GM23338 (cell line): Measurements from ENCODE around the gene ALDH3A2. TPM values are rescaled to one million over a fixed set of nuclear protein-coding genes. Genes with fewer than 3 reads are reported as not detected.

ENCODE experiments used
- ATAC-seq: fragments of 200-7000 bp; cut with Tn5 transposase; 3 replicates; pipeline ENCODE4 v1.9.1; 2020
- DNase-seq: peaks from one replicate; pipeline ENCODE4 v3.0.0-alpha.2; 2015; ENCODE audit warnings: low spot score
- H2AFZ ChIP-seq: fragments of 200-600 bp; sonication (generic); 2 replicates; pipeline ENCODE4 v1.8.0; 2016; ENCODE audit warnings: antibody characterized with exemption, mild to moderate bottlenecking, moderate library complexity
- H3F3A ChIP-seq: fragments of 200-600 bp; sonication (generic); replicated peaks from 2 replicates; pipeline ENCODE4 v1.8.0; 2017; ENCODE audit warnings: antibody characterized with exemption, mixed run types, low read depth
- H3K27ac ChIP-seq: fragments of 200-600 bp; sonication (generic); 2 replicates; pipeline ENCODE4 v1.6.1; 2016; ENCODE audit warnings: low read depth
- H3K27me3 ChIP-seq: fragments of 200-600 bp; sonication (generic); 2 replicates; pipeline ENCODE4 v1.8.0; 2016; ENCODE audit warnings: mild to moderate bottlenecking, mixed run types, moderate library complexity; ENCODE audit not compliant: insufficient read depth
- H3K36me3 ChIP-seq: fragments of 200-600 bp; sonication (generic); 2 replicates; pipeline ENCODE4 v1.8.0; 2016; ENCODE audit warnings: mild to moderate bottlenecking; ENCODE audit not compliant: insufficient read depth
- H3K4me1 ChIP-seq: fragments of 200-600 bp; sonication (generic); 2 replicates; pipeline ENCODE4 v1.8.0; 2016; ENCODE audit warnings: mild to moderate bottlenecking, moderate library complexity; ENCODE audit not compliant: insufficient read depth
- H3K4me2 ChIP-seq: fragments of 200-600 bp; sonication (generic); 2 replicates; pipeline ENCODE4 v1.7.1; 2017; ENCODE audit warnings: mixed run types
- H3K4me3 ChIP-seq: fragments of 200-600 bp; sonication (generic); 2 replicates; pipeline ENCODE4 v1.6.1; 2016; ENCODE audit warnings: mixed run types
- H3K79me2 ChIP-seq: fragments of 200-600 bp; sonication (generic); replicated peaks from 2 replicates; pipeline ENCODE4 v1.8.0; 2017; ENCODE audit warnings: mild to moderate bottlenecking; ENCODE audit not compliant: insufficient read depth
- H3K9me2 ChIP-seq: fragments of 200-600 bp; sonication (generic); 2 replicates; pipeline ENCODE4 v1.8.0; 2017; ENCODE audit not compliant: insufficient read depth
- H4K20me1 ChIP-seq: fragments of 200-600 bp; sonication (generic); replicated peaks from 2 replicates; pipeline ENCODE4 v1.8.0; 2017; ENCODE audit warnings: mild to moderate bottlenecking; ENCODE audit not compliant: insufficient read depth
- H3K27ac Mint-ChIP-seq: 2 replicates; pipeline ENCODE4 v1.8.0; 2020; ENCODE audit warnings: inconsistent platforms, mild to moderate bottlenecking, moderate library complexity, mixed read lengths
- H3K27me3 Mint-ChIP-seq: 3 replicates; pipeline ENCODE4 v1.8.0; 2022; ENCODE audit warnings: low read depth, mild to moderate bottlenecking, moderate library complexity, mixed read lengths, inconsistent platforms; ENCODE audit not compliant: insufficient read depth, poor library complexity
- H3K36me3 Mint-ChIP-seq: 3 replicates; pipeline ENCODE4 v1.8.0; 2021; ENCODE audit warnings: low read depth, mild to moderate bottlenecking, inconsistent platforms, moderate library complexity, mixed read lengths
- H3K4me1 Mint-ChIP-seq: 3 replicates; pipeline ENCODE4 v1.8.0; 2020; ENCODE audit warnings: mild to moderate bottlenecking, inconsistent platforms, mixed read lengths
- H3K4me3 Mint-ChIP-seq: 3 replicates; pipeline ENCODE4 v1.8.0; 2021; ENCODE audit warnings: moderate library complexity, mild to moderate bottlenecking, inconsistent platforms, mixed read lengths
- H3K9me3 Mint-ChIP-seq: 3 replicates; pipeline ENCODE4 v1.8.0; 2020; ENCODE audit warnings: moderate library complexity, mild to moderate bottlenecking, inconsistent platforms, mixed read lengths
- CREB1 ChIP-seq: fragments of 250-450 bp; sonication (Bioruptor Pico); IDR thresholded peaks from 2 replicates; pipeline ENCODE4 v1.5.0; 2020; ENCODE audit warnings: low read depth, mild to moderate bottlenecking, moderate library complexity
- ETS1 ChIP-seq: IDR thresholded peaks from 2 replicates; pipeline ENCODE4 v1.6.1; 2016; ENCODE audit warnings: antibody characterized with exemption
- EZH2 ChIP-seq: fragments of 200-600 bp; sonication (generic); IDR thresholded peaks from one replicate; pipeline ENCODE4 v1.8.0; 2017; ENCODE audit warnings: antibody characterized with exemption, mild to moderate bottlenecking, low read depth; ENCODE audit not compliant: unreplicated experiment
- EZH2phosphoT487 ChIP-seq: fragments of 200-600 bp; sonication (generic); IDR thresholded peaks from one replicate; pipeline ENCODE4 v1.8.1; 2018; ENCODE audit warnings: antibody characterized with exemption; ENCODE audit not compliant: unreplicated experiment
- JUNB ChIP-seq: IDR thresholded peaks from one replicate; pipeline ENCODE4 v1.6.1; 2016; ENCODE audit warnings: antibody characterized with exemption; ENCODE audit not compliant: unreplicated experiment
- NANOG ChIP-seq: IDR thresholded peaks from 2 replicates; pipeline ENCODE4 v1.6.1; 2016; ENCODE audit warnings: antibody characterized with exemption, borderline replicate concordance
- POLR2AphosphoS5 ChIP-seq: IDR thresholded peaks from 2 replicates; pipeline ENCODE4 v1.6.1; 2016; ENCODE audit warnings: antibody characterized with exemption, low read depth
- REST ChIP-seq: IDR thresholded peaks from one replicate; pipeline ENCODE4 v1.6.1; 2018; ENCODE audit warnings: antibody characterized with exemption; ENCODE audit not compliant: unreplicated experiment
- STAT1 ChIP-seq: IDR thresholded peaks from one replicate; pipeline ENCODE4 v1.6.1; 2016; ENCODE audit warnings: antibody characterized with exemption; ENCODE audit not compliant: unreplicated experiment
- ZNF114 ChIP-seq: fragments of 250-450 bp; sonication (Bioruptor Pico); IDR thresholded peaks from 2 replicates; pipeline ENCODE4 v1.5.0; 2020; ENCODE audit warnings: mild to moderate bottlenecking, moderate library complexity
- ZNF331 ChIP-seq: fragments of 250-450 bp; sonication (Bioruptor Pico); IDR thresholded peaks from 2 replicates; pipeline ENCODE4 v1.5.0; 2020; ENCODE audit warnings: low read depth, mild to moderate bottlenecking, moderate library complexity
- ZNF462 ChIP-seq: fragments of 250-450 bp; sonication (Bioruptor Pico); IDR thresholded peaks from 2 replicates; pipeline ENCODE4 v1.5.0; 2020; ENCODE audit warnings: mild to moderate bottlenecking, moderate library complexity
- polyA plus RNA-seq: library from polyadenylated mRNA; unstranded; fragments of >200 nt; fragmentation: Nextera tagmentation; extraction: Ambion mirVana; gene quantifications from 2 replicates; pipeline ENCODE4 v1.2.1, GENCODE V29; 2016
- total RNA-seq: library from RNA; depleted of rRNA; stranded (reverse); fragments of >200 nt; shearing (Covaris generic); gene quantifications from 2 replicates; pipeline ENCODE4 v1.2.3, GENCODE V29; 2014
- TF ChIP-seq, protein P1 (sequence below), 2 experiments: fragments of 200-600 bp in 1 of 2; sonication (generic) in 1 of 2; conservative IDR thresholded peaks; 2 replicates each; pipeline versions ENCODE4 v1.5.1 to v1.6.1; 2016 to 2017; ENCODE audit warnings: antibody characterized with exemption in 2 of 2, low read depth in 2 of 2, mild to moderate bottlenecking in 2 of 2, moderate library complexity in 1 of 2

The ALDH3A2 gene
- total and polyA plus RNA-seq, 2 experiments from 2014 or later = 31.3 to 159 TPM

- Histone ChIP-seq H3K36me3 (peaks cover 7% of the 10 kb centered on the region; the same call in 1 of the 2 replicates), H3K27me3 (peaks cover 30% of the 10 kb centered on the region), H3F3A (peaks cover 5% of the 10 kb centered on the region; the same call in 1 of the 2 replicates), H3K4me1 (peaks cover 35% of the 10 kb centered on the region), H3K9me2 (no peaks in the 10 kb centered on the region), H3K4me2 (peak overlapping the region; percentile 90), H4K20me1 (peaks cover 6% of the 10 kb centered on the region), H3K27ac (0 out of 2 replicates have a peak overlapping the region, but pooled peaks have one; percentile 40), H3K79me2 (peaks cover 39% of the 10 kb centered on the region), H3K4me3 (peak overlapping the region; percentile 76), H2AFZ (peak overlapping the region; percentile 86)
- Mint-ChIP-seq H3K9me3 (peaks cover 6% of the 10 kb centered on the region; the same call in 1 of the 3 replicates), H3K4me1 (peaks cover 47% of the 10 kb centered on the region), H3K4me3 (peak overlapping the region; percentile 91), H3K27me3 (peaks cover 28% of the 10 kb centered on the region), H3K36me3 (peaks cover 24% of the 10 kb centered on the region), H3K27ac (peak overlapping the region; percentile 88)
- DNase-seq (peak; percentile 69), ATAC-seq (peak; percentile 44)
- TF ChIP-seq POLR2AphosphoS5 (no peak), ETS1 (no peak), JUNB (no peak), CREB1 (no peak), REST (no peak), ZNF114 (CRISPR knock-in tag) (no peak), ZNF462 (CRISPR knock-in tag) (no peak), EZH2phosphoT487 (no peak), ZNF331 (CRISPR knock-in tag) (no peak), STAT1 (no peak), NANOG (no peak), EZH2 (no peak)
- TF ChIP-seq, protein P1, sequence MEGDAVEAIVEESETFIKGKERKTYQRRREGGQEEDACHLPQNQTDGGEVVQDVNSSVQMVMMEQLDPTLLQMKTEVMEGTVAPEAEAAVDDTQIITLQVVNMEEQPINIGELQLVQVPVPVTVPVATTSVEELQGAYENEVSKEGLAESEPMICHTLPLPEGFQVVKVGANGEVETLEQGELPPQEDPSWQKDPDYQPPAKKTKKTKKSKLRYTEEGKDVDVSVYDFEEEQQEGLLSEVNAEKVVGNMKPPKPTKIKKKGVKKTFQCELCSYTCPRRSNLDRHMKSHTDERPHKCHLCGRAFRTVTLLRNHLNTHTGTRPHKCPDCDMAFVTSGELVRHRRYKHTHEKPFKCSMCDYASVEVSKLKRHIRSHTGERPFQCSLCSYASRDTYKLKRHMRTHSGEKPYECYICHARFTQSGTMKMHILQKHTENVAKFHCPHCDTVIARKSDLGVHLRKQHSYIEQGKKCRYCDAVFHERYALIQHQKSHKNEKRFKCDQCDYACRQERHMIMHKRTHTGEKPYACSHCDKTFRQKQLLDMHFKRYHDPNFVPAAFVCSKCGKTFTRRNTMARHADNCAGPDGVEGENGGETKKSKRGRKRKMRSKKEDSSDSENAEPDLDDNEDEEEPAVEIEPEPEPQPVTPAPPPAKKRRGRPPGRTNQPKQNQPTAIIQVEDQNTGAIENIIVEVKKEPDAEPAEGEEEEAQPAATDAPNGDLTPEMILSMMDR (conservative IDR thresholded peaks at IDR 0.05; ENCODE audit: low read depth in 2 of 2) = no peak
Measured at GRCh38 chr17:19647697-19648474, 665 bp upstream of the ALDH3A2 start.
